ENCODE measurements around the gene PLOD1. TPM values are rescaled to one million over a fixed set of nuclear protein-coding genes. Genes with fewer than 3 reads are reported as not detected.

PLOD1 gene
- total and polyA plus RNA-seq, 2 of the 13 experiments (the other 11 are each of a cell fraction or from before 2014, with no cell fraction given), result 70.1 to 318 TPM

DNA sequence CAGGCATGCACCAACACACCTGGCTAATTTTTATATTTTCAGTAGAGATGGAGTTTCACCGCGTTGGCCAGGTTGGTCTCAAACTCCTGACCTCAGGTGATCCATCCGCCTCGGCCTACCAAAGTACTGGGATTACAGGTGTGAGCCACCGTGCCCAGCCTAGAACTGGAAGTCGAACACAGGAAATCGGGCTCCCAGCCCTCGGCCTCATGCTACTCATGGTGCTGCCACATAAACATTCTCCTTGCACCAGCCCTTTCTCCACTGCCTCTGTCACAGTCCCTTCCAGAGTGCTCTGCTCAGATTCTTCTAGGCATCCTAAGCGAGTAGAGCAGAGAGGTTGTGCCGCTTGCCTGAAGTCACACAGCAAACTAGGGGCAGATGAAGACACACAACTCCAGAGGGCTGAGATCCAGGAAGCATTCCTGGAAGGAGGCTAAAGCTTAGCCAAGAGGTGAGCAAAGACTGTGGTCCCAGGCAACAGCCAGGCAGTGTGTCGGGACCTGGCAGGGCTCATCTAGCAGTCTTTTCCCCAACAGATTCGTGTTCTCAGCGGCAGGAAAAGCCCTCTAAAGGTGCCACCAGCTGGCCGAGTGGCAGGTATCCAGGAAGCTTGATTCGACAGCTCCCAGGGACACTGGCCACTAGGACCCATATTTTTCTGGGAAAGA, 46.2 kb upstream of the PLOD1 start (continued):
- TF ChIP-seq, protein P1, sequence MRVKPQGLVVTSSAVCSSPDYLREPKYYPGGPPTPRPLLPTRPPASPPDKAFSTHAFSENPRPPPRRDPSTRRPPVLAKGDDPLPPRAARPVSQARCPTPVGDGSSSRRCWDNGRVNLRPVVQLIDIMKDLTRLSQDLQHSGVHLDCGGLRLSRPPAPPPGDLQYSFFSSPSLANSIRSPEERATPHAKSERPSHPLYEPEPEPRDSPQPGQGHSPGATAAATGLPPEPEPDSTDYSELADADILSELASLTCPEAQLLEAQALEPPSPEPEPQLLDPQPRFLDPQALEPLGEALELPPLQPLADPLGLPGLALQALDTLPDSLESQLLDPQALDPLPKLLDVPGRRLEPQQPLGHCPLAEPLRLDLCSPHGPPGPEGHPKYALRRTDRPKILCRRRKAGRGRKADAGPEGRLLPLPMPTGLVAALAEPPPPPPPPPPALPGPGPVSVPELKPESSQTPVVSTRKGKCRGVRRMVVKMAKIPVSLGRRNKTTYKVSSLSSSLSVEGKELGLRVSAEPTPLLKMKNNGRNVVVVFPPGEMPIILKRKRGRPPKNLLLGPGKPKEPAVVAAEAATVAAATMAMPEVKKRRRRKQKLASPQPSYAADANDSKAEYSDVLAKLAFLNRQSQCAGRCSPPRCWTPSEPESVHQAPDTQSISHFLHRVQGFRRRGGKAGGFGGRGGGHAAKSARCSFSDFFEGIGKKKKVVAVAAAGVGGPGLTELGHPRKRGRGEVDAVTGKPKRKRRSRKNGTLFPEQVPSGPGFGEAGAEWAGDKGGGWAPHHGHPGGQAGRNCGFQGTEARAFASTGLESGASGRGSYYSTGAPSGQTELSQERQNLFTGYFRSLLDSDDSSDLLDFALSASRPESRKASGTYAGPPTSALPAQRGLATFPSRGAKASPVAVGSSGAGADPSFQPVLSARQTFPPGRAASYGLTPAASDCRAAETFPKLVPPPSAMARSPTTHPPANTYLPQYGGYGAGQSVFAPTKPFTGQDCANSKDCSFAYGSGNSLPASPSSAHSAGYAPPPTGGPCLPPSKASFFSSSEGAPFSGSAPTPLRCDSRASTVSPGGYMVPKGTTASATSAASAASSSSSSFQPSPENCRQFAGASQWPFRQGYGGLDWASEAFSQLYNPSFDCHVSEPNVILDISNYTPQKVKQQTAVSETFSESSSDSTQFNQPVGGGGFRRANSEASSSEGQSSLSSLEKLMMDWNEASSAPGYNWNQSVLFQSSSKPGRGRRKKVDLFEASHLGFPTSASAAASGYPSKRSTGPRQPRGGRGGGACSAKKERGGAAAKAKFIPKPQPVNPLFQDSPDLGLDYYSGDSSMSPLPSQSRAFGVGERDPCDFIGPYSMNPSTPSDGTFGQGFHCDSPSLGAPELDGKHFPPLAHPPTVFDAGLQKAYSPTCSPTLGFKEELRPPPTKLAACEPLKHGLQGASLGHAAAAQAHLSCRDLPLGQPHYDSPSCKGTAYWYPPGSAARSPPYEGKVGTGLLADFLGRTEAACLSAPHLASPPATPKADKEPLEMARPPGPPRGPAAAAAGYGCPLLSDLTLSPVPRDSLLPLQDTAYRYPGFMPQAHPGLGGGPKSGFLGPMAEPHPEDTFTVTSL (CRISPR knock-in tag; IDR thresholded peaks at IDR 0.05; ENCODE audit: borderline replicate concordance), result no peak
- TF ChIP-seq, protein P2, sequence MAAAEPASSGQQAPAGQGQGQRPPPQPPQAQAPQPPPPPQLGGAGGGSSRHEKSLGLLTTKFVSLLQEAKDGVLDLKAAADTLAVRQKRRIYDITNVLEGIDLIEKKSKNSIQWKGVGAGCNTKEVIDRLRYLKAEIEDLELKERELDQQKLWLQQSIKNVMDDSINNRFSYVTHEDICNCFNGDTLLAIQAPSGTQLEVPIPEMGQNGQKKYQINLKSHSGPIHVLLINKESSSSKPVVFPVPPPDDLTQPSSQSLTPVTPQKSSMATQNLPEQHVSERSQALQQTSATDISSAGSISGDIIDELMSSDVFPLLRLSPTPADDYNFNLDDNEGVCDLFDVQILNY (CRISPR knock-in tag; conservative IDR thresholded peaks at IDR 0.05), result no peak

DNA sequence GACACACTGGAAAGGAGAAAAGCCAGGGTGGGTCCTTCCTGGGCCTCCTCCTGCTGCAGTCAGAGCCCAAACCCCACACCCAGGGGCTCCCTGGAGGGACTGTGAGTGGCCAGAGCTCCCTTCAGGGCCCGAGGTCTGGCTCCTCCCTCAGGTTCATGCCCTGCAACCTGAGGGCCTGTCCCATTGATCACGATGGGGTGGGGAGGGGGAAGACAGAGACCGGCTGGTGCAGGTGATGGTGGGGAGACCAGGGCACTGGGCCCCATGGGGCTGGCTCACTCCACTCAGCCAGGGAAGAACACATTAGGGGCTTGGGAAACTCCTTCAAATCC, 45.7 kb upstream of the PLOD1 start:
- H3K4me1 ChIP-seq (ENCODE audit: insufficient read depth, low read length), result peaks cover 67% of the 10 kb centered on the region
- no peaks in the 10 kb centered on the region for H4K20me1 ChIP-seq (ENCODE audit: insufficient read depth, low read length)
- ATAC-seq, result no peak; the same call in 1 of the 3 replicates
- H3K4me2 ChIP-seq (ENCODE audit: low read depth, low read length), result no peak overlapping the region
- TF ChIP-seq, protein P3, sequence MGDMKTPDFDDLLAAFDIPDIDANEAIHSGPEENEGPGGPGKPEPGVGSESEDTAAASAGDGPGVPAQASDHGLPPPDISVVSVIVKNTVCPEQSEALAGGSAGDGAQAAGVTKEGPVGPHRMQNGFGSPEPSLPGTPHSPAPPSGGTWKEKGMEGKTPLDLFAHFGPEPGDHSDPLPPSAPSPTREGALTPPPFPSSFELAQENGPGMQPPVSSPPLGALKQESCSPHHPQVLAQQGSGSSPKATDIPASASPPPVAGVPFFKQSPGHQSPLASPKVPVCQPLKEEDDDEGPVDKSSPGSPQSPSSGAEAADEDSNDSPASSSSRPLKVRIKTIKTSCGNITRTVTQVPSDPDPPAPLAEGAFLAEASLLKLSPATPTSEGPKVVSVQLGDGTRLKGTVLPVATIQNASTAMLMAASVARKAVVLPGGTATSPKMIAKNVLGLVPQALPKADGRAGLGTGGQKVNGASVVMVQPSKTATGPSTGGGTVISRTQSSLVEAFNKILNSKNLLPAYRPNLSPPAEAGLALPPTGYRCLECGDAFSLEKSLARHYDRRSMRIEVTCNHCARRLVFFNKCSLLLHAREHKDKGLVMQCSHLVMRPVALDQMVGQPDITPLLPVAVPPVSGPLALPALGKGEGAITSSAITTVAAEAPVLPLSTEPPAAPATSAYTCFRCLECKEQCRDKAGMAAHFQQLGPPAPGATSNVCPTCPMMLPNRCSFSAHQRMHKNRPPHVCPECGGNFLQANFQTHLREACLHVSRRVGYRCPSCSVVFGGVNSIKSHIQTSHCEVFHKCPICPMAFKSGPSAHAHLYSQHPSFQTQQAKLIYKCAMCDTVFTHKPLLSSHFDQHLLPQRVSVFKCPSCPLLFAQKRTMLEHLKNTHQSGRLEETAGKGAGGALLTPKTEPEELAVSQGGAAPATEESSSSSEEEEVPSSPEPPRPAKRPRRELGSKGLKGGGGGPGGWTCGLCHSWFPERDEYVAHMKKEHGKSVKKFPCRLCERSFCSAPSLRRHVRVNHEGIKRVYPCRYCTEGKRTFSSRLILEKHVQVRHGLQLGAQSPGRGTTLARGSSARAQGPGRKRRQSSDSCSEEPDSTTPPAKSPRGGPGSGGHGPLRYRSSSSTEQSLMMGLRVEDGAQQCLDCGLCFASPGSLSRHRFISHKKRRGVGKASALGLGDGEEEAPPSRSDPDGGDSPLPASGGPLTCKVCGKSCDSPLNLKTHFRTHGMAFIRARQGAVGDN (CRISPR knock-in tag; IDR thresholded peaks at IDR 0.05), result peak; percentile 52
- no peak for TF ChIP-seq ZNF367 (CRISPR knock-in tag; IDR thresholded peaks at IDR 0.05; ENCODE audit: borderline replicate concordance)
- ChIA-PET CTCF (ENCODE audit: low intra/inter-chr PET ratio, low total read pairs) (no interaction called here), POLR2A (interaction anchor here (0.8 kb wide), 1 partner anchor 19 kb away, joined by 3 read pairs; no protein-coding TSS in a partner anchor)
- H3K9me3 ChIP-seq (ENCODE audit: low read length), result no peaks in the 10 kb centered on the region
- BruUV-seq (replicated peaks), result no TSS peak
- in situ Hi-C loops (cut with HindIII; ENCODE audit: extremely low pct_ligation_motif_present, low pct_unique_long_range_greater_than_20kb) (no loop called here), intact Hi-C loops (cut with micrococcal nuclease; ENCODE audit: unreplicated experiment) (no loop called here)
- peaks cover 0 to 5% of the 10 kb centered on the region in 2 experiments; a peak in 1 of 5 replicates for H3K27me3 ChIP-seq (ENCODE audit: control insufficient read depth in 1 of 2, insufficient read depth in 2 of 2, low read length in 2 of 2)
- no peaks in the 10 kb centered on the region for H3K36me3 ChIP-seq (replicated peaks in 1 of 2; ENCODE audit: control insufficient read depth in 1 of 2, insufficient read depth in 2 of 2, low read length in 2 of 2)
- DNase-seq (ENCODE audit: low spot score), result no peak
- WGBS (ENCODE audit: low lambda C conversion rate), result 30% methylated on average over 2 of the region's 3 CpGs
- H3K79me2 ChIP-seq (ENCODE audit: insufficient read depth, low read length), result no peaks in the 10 kb centered on the region
- no peak overlapping the region for H3K4me3 ChIP-seq (replicated peaks in 1 of 3; ENCODE audit: insufficient read depth in 1 of 3, low read depth in 2 of 3, low read length in 3 of 3)
- FAIRE-seq, result no peak
- H2AFZ ChIP-seq (ENCODE audit: low read length), result no peak overlapping the region
- no peak overlapping the region for H3K27ac ChIP-seq (ENCODE audit: extremely low read length, insufficient read depth, low read length)
- no peak overlapping the region for H3K9ac ChIP-seq (ENCODE audit: insufficient read depth, low read depth, low read length)
